ENCODE measurements around the gene FGR.

DNA sequence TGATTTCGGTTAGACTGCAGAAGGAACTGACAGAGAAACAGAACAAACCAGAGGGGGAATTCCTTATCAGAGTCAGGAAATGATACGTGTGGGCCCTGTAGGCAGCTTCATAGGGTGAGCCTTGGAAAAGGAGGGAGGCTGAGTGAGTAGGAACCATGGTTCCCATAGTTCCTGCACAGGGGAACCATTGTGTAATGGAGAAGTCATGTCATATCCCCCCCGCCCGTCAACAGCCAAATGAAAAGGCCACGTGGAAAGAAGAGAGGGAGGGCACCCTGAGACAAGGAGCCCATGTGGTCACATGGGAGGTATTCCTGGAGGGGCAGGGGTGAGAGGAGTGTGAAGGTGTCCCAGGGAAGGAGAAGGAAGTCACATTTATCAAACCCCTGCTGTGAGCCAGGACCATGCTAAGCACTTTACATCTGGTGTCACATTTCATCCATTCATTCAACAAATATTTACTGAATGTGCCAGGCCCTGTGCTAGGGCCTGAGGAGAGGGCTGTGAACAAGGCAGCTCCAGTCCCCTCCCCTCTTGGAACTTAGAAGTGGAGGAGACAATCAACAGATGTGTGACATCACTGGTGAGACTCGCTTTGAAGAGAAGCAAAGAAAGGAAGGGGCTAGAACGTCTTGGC, 15.7 kb upstream of the FGR start:
- TF ChIP-seq, protein P1, sequence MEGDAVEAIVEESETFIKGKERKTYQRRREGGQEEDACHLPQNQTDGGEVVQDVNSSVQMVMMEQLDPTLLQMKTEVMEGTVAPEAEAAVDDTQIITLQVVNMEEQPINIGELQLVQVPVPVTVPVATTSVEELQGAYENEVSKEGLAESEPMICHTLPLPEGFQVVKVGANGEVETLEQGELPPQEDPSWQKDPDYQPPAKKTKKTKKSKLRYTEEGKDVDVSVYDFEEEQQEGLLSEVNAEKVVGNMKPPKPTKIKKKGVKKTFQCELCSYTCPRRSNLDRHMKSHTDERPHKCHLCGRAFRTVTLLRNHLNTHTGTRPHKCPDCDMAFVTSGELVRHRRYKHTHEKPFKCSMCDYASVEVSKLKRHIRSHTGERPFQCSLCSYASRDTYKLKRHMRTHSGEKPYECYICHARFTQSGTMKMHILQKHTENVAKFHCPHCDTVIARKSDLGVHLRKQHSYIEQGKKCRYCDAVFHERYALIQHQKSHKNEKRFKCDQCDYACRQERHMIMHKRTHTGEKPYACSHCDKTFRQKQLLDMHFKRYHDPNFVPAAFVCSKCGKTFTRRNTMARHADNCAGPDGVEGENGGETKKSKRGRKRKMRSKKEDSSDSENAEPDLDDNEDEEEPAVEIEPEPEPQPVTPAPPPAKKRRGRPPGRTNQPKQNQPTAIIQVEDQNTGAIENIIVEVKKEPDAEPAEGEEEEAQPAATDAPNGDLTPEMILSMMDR (IDR thresholded peaks at IDR 0.05) = no peak
- TF ChIP-seq EP300 (IDR thresholded peaks at IDR 0.05) (no peak), POLR2AphosphoS5 (IDR thresholded peaks at IDR 0.05) (no peak), POLR2A (IDR thresholded peaks at IDR 0.05) (no peak)
